Subcutaneous adipose tissue (tissue), 4 donors: ENCODE results near the gene CDK16. TPM values are rescaled to one million over a fixed set of nuclear protein-coding genes. Genes with fewer than 3 reads are reported as not detected.

ENCODE experiments used
- CTCF ChIP-seq: fragments of 450-650 bp; IDR thresholded peaks from one replicate; pipeline ENCODE4 v1.5.1; 2016; ENCODE audit warnings: low read depth, mild to moderate bottlenecking, control low read depth, antibody characterized with exemption, moderate library complexity
- total RNA-seq, 4 donors: library from RNA; depleted of rRNA; stranded (reverse); fragments of >200 nt; gene quantifications; one replicate each; pipeline ENCODE4 v1.1.0, GENCODE V29; 2016

CDK16 gene
- total RNA-seq, 4 donors from 2014 or later, result 57.0 to 176 (median 62.6) TPM

GRCh38 chrX:47200385-47201150 lies 17.9 kb upstream of the CDK16 start:
- no peak for TF ChIP-seq CTCF

- no peak for TF ChIP-seq CTCF
These were observed 17.0 kb upstream of the CDK16 start for GRCh38 chrX:47201345-47201944.

GRCh38 chrX:47202316-47202715 lies 16.2 kb upstream of the CDK16 start:
- TF ChIP-seq CTCF, result no peak

- TF ChIP-seq CTCF, result no peak
These were observed 15.6 kb upstream of the CDK16 start for GRCh38 chrX:47202877-47203276.

GRCh38 chrX:47204970-47205369 lies 13.5 kb upstream of the CDK16 start:
- TF ChIP-seq CTCF, result no peak

- no peak for TF ChIP-seq CTCF
These were observed 12.2 kb upstream of the CDK16 start for GRCh38 chrX:47206316-47206715.

GRCh38 chrX:47208108-47208507 lies 10.4 kb upstream of the CDK16 start:
- no peak for TF ChIP-seq CTCF
